HCT116 (cell line): Measurements from ENCODE around the gene ZMYM4. TPM values are rescaled to one million over a fixed set of nuclear protein-coding genes. Genes with fewer than 3 reads are reported as not detected.

ENCODE experiments used
- ATAC-seq: fragments of 200-7000 bp; cut with Tn5 transposase; 2 replicates; pipeline ENCODE4 v1.9.1; 2020; ENCODE audit warnings: mild to moderate bottlenecking, moderate library complexity
- BruUV-seq: library from RNA; stranded (reverse); fragments of 400-500 nt; replicated peaks from 2 replicates; lab custom pipeline; 2021; lab: Mats Ljungman, UMichigan
- CTCF ChIA-PET: fragments of 300-600 bp; sonication (Branson Sonifier 250); formaldehyde crosslinking; loops from one replicate; lab custom pipeline; 2021; ENCODE audit warnings: antibody characterized with exemption; lab: Charles Lee
- POLR2A ChIA-PET: fragments of 300-600, 350-600 bp; sonication (Branson Sonifier 250); formaldehyde crosslinking; loops from one replicate; lab custom pipeline; 2021; ENCODE audit warnings: antibody characterized with exemption; lab: Charles Lee
- RAD21 ChIA-PET, 2 experiments: fragments of 300-600 bp; sonication (Branson Sonifier 250); formaldehyde crosslinking; loops; one replicate each; lab custom pipeline; 2023; ENCODE audit warnings: low total read pairs in 2 of 2; ENCODE audit not compliant: uncharacterized antibody in 2 of 2, unreplicated experiment in 2 of 2, low non-redundant PET in 1 of 2; lab: Charles Lee
- DNase-seq: peaks from one replicate; pipeline ENCODE4 v3.0.0-alpha.2; 2010; ENCODE audit warnings: low read depth, low spot score
- H2AFZ ChIP-seq: fragments of 200-600 bp; shearing (Covaris generic), sonication (generic); 2 replicates; pipeline ENCODE4 v1.6.1; 2017; ENCODE audit warnings: low read depth, mixed run types, mixed read lengths, antibody characterized with exemption, low read length; ENCODE audit not compliant: poor library complexity, severe bottlenecking
- H3K27ac ChIP-seq: 2 replicates; pipeline ENCODE4 v1.5.1; 2012; ENCODE audit warnings: low read depth, low read length
- H3K27me3 ChIP-seq: fragments of 200-600 bp; sonication (generic); 2 replicates; pipeline ENCODE4 v1.6.1; 2016; ENCODE audit warnings: mixed run types, low read length, mixed read lengths; ENCODE audit not compliant: insufficient read depth
- H3K36me3 ChIP-seq, 2 experiments: fragments of 200-500 bp in 1 of 2; fragments of 200-600 bp in 1 of 2; sonication (Bioruptor generic) in 1 of 2; sonication (generic) in 1 of 2; 2 replicates each; pipeline versions ENCODE4 v1.5.1 to v1.6.1; 2014 to 2016; ENCODE audit warnings: low read length in 2 of 2, inconsistent platforms in 1 of 2, mixed read lengths in 1 of 2, mixed run types in 1 of 2; ENCODE audit not compliant: insufficient read depth in 2 of 2, control insufficient read depth in 1 of 2
- H3K4me1 ChIP-seq, 2 experiments: fragments of 200-600 bp in 1 of 2; sonication (generic) in 1 of 2; 2 replicates each; pipeline versions ENCODE4 v1.5.1 to v1.6.1; 2012 to 2017; ENCODE audit warnings: low read length in 2 of 2, inconsistent platforms in 1 of 2, mild to moderate bottlenecking in 1 of 2, mixed read lengths in 1 of 2, mixed run types in 1 of 2, moderate library complexity in 1 of 2; ENCODE audit not compliant: insufficient read depth in 2 of 2, control insufficient read depth in 1 of 2
- H3K4me2 ChIP-seq: fragments of 200-600 bp; sonication (generic); 2 replicates; pipeline ENCODE4 v1.6.1; 2017; ENCODE audit warnings: mixed run types, low read length, mixed read lengths
- H3K4me3 ChIP-seq, 2 experiments: fragments of 200-600 bp in 1 of 2; sonication (generic) in 1 of 2; replicated peaks in 1 of 2; 2 replicates each; pipeline ENCODE4 v1.5.1; 2011 to 2016; ENCODE audit warnings: low read length in 2 of 2, control low read depth in 1 of 2, low read depth in 1 of 2, mild to moderate bottlenecking in 1 of 2, mixed read lengths in 1 of 2, mixed run types in 1 of 2
- H3K79me2 ChIP-seq: fragments of 200-600 bp; sonication (generic); 2 replicates; pipeline ENCODE4 v1.6.1; 2017; ENCODE audit warnings: mild to moderate bottlenecking, mixed run types, low read length, moderate library complexity, mixed read lengths; ENCODE audit not compliant: insufficient read depth
- H3K9ac ChIP-seq: fragments of 200-600 bp; sonication (generic); 2 replicates; pipeline ENCODE4 v1.6.1; 2016; ENCODE audit warnings: low read length, mixed read lengths
- H3K9me2 ChIP-seq: fragments of 200-600 bp; sonication (generic), shearing (Covaris generic); 2 replicates; pipeline ENCODE4 v1.6.1; 2017; ENCODE audit warnings: mixed run types, mild to moderate bottlenecking, moderate library complexity; ENCODE audit not compliant: insufficient read depth
- H3K9me3 ChIP-seq, 2 experiments: fragments of 200-500 bp in 1 of 2; fragments of 200-600 bp in 1 of 2; sonication (Bioruptor generic) in 1 of 2; sonication (generic) in 1 of 2; 2 replicates each; pipeline ENCODE4 v1.6.1; 2014 to 2017; ENCODE audit warnings: low read length in 2 of 2, mixed read lengths in 2 of 2, inconsistent platforms in 1 of 2, low read depth in 1 of 2, mild to moderate bottlenecking in 1 of 2, mixed run types in 1 of 2, moderate library complexity in 1 of 2; ENCODE audit not compliant: control insufficient read depth in 1 of 2, insufficient read depth in 1 of 2
- H4K20me1 ChIP-seq: fragments of 200-600 bp; sonication (generic), shearing (Covaris generic); 2 replicates; pipeline ENCODE4 v1.6.1; 2017; ENCODE audit warnings: mixed run types, mild to moderate bottlenecking, moderate library complexity; ENCODE audit not compliant: insufficient read depth
- ATF3 ChIP-seq: IDR thresholded peaks from 2 replicates; pipeline ENCODE4 v1.6.1; 2012
- CBX3 ChIP-seq: IDR thresholded peaks from 2 replicates; pipeline ENCODE4 v1.6.1; 2012; ENCODE audit warnings: low read depth
- CEBPB ChIP-seq: IDR thresholded peaks from 2 replicates; pipeline ENCODE4 v1.6.1; 2012; ENCODE audit warnings: low read depth
- CTCF ChIP-seq, 3 experiments: fragments of 200-600 bp in 1 of 3; sonication (generic) in 1 of 3; IDR thresholded peaks in 2 of 3; conservative IDR thresholded peaks in 1 of 3; 2 replicates each; pipeline ENCODE4 v1.5.1; 2012 to 2017; ENCODE audit warnings: low read depth in 2 of 3, low read length in 2 of 3, antibody characterized with exemption in 1 of 3, borderline replicate concordance in 1 of 3, control low read depth in 1 of 3, mild to moderate bottlenecking in 1 of 3, mixed read lengths in 1 of 3, mixed run types in 1 of 3, moderate library complexity in 1 of 3; ENCODE audit not compliant: insufficient read depth in 1 of 3
- EZH2 ChIP-seq: fragments of 200-600 bp; sonication (generic); IDR thresholded peaks from 2 replicates; pipeline ENCODE4 v1.6.1; 2017; ENCODE audit warnings: antibody characterized with exemption, mixed run types
- EZH2phosphoT487 ChIP-seq: fragments of 200-600 bp; IDR thresholded peaks from 2 replicates; pipeline ENCODE4 v1.6.1; 2018; ENCODE audit warnings: antibody characterized with exemption, borderline replicate concordance
- POLR2A ChIP-seq: IDR thresholded peaks from 2 replicates; pipeline ENCODE4 v1.7.0; 2011; ENCODE audit warnings: borderline replicate concordance; ENCODE audit not compliant: insufficient read depth, insufficient read length; ENCODE audit errors: extremely low read depth
- POLR2AphosphoS5 ChIP-seq: IDR thresholded peaks from 2 replicates; pipeline ENCODE4 v1.6.1; 2011; ENCODE audit warnings: mild to moderate bottlenecking, low read depth, low read length, moderate library complexity
- RAD21 ChIP-seq: IDR thresholded peaks from 2 replicates; pipeline ENCODE4 v1.6.1; 2012; ENCODE audit warnings: low read depth, mild to moderate bottlenecking
- REST ChIP-seq: IDR thresholded peaks from 2 replicates; pipeline ENCODE4 v1.6.1; 2012; ENCODE audit warnings: low read depth
- SIN3A ChIP-seq: IDR thresholded peaks from 2 replicates; pipeline ENCODE4 v1.6.1; 2012; ENCODE audit warnings: low read depth
- ZFX ChIP-seq: fragments of 450-650 bp; IDR thresholded peaks from 2 replicates; pipeline ENCODE4 v1.6.1; 2017
- intact Hi-C: fragments of 100-400 bp; cut with micrococcal nuclease; formaldehyde crosslinking; loops from 2 replicates; pipeline ENCODE4 v1.10.0; 2022
- total RNA-seq: library from RNA; stranded (reverse); gene quantifications from one replicate; pipeline ENCODE4 v1.2.1, GENCODE V29; 2021; ENCODE audit not compliant: unreplicated experiment
- TF ChIP-seq, protein P1 (sequence below): IDR thresholded peaks from 2 replicates; pipeline ENCODE4 v1.6.1; 2011; ENCODE audit warnings: mild to moderate bottlenecking, low read length, moderate library complexity; ENCODE audit not compliant: insufficient replicate concordance; ENCODE audit errors: extremely low read depth

ZMYM4 gene
- total RNA-seq, 1 experiment from 2014 or later, result 58.0 TPM

DNA sequence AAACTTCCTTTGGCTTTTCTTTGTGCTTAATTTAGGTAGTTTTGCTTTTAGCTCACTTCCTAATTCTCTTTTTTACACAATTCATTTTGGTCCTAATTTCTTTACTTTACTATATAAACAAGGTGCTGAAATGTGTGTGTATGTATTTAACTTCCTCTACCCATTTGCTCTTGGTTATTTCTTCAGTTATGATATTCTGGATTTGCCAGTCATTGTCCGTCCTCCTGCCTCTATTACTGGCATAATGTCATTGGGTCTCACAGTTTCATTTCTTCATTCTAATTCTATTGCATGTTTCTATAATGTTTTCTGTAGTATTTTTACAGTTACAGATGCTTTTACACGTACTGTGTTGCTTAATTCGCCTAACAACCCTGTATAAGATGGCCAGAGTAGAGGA is 96.2 kb downstream of the ZMYM4 start:
- no TSS peak for BruUV-seq
- no peak for ATAC-seq

GRCh38 chr1:35367914-35368313 is 99.4 kb downstream of the ZMYM4 start:
- Histone ChIP-seq H3K36me3 (0 out of 4 replicates have a peak, but pooled peaks cover 0 to 3% of the 10 kb centered on the region in 2 experiments), H3K79me2 (no peaks in the 10 kb centered on the region), H3K4me3 (no peak overlapping the region), H3K9me2 (no peaks in the 10 kb centered on the region), H3K27ac (no peak overlapping the region), H4K20me1 (no peaks in the 10 kb centered on the region), H3K9ac (no peak overlapping the region), H3K27me3 (no peaks in the 10 kb centered on the region), H3K4me1 (no peaks in the 10 kb centered on the region), H3K9me3 (no peaks in the 10 kb centered on the region), H2AFZ (no peak overlapping the region), H3K4me2 (no peak overlapping the region)
- DNase-seq (no peak), ATAC-seq (no peak)
- BruUV-seq, result no TSS peak
- RAD21 ChIA-PET, result no interaction called here
- intact Hi-C loops, result no loop called here
- CTCF ChIA-PET, result no interaction called here
- POLR2A ChIA-PET, result no interaction called here
- TF ChIP-seq, protein P1, sequence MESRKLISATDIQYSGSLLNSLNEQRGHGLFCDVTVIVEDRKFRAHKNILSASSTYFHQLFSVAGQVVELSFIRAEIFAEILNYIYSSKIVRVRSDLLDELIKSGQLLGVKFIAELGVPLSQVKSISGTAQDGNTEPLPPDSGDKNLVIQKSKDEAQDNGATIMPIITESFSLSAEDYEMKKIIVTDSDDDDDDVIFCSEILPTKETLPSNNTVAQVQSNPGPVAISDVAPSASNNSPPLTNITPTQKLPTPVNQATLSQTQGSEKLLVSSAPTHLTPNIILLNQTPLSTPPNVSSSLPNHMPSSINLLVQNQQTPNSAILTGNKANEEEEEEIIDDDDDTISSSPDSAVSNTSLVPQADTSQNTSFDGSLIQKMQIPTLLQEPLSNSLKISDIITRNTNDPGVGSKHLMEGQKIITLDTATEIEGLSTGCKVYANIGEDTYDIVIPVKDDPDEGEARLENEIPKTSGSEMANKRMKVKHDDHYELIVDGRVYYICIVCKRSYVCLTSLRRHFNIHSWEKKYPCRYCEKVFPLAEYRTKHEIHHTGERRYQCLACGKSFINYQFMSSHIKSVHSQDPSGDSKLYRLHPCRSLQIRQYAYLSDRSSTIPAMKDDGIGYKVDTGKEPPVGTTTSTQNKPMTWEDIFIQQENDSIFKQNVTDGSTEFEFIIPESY, result no peak
- TF ChIP-seq REST, result no peak
- no peak for TF ChIP-seq SIN3A
- no peak for TF ChIP-seq CEBPB
- TF ChIP-seq POLR2A, result no peak
- TF ChIP-seq ATF3, result no peak
- no peak for TF ChIP-seq ZFX
- TF ChIP-seq EZH2phosphoT487, result no peak
- TF ChIP-seq POLR2AphosphoS5, result no peak
- TF ChIP-seq CTCF (IDR thresholded peaks at IDR 0.05 in 2 of 3, conservative IDR thresholded peaks at IDR 0.05 in 1 of 3; ENCODE audit: borderline replicate concordance in 1 of 3, insufficient read depth in 1 of 3, low read depth in 2 of 3, low read length in 2 of 3), result no peak
- TF ChIP-seq EZH2, result no peak

More for the DNA sequence above, 96.2 kb downstream of the ZMYM4 start:
- DNase-seq, result no peak
- ChIA-PET RAD21 (no interaction called here), CTCF (no interaction called here), POLR2A (no interaction called here)
- no peaks in the 10 kb centered on the region for H4K20me1 ChIP-seq
- H2AFZ ChIP-seq, result no peak overlapping the region
- H3K4me3 ChIP-seq, result no peak overlapping the region
- no peaks in the 10 kb centered on the region for H3K9me3 ChIP-seq
- intact Hi-C loops, result no loop called here
- H3K36me3 ChIP-seq, result 0 out of 4 replicates have a peak, but pooled peaks cover 0 to 3% of the 10 kb centered on the region in 2 experiments
- no peaks in the 10 kb centered on the region for H3K27me3 ChIP-seq
- no peak overlapping the region for H3K27ac ChIP-seq
- no peak overlapping the region for H3K9ac ChIP-seq
- peaks cover 4% of the 10 kb centered on the region; the same call in 1 of the 2 replicates for H3K79me2 ChIP-seq
- no peaks in the 10 kb centered on the region for H3K9me2 ChIP-seq
- no peak overlapping the region for H3K4me2 ChIP-seq
- H3K4me1 ChIP-seq, result no peaks in the 10 kb centered on the region
- no peak for TF ChIP-seq CBX3
- TF ChIP-seq RAD21, result no peak
- no peak for TF ChIP-seq SIN3A
- no peak for TF ChIP-seq CEBPB
- TF ChIP-seq EZH2, result no peak
